GM10847 (cell line): ENCODE data around the gene TXNL4B.

Source experiments
- POLR2A ChIP-seq: IDR thresholded peaks from 2 replicates; pipeline ENCODE4 v1.6.1; 2011; ENCODE audit not compliant: insufficient read length; ENCODE audit errors: extremely low read depth

The TXNL4B gene

DNA sequence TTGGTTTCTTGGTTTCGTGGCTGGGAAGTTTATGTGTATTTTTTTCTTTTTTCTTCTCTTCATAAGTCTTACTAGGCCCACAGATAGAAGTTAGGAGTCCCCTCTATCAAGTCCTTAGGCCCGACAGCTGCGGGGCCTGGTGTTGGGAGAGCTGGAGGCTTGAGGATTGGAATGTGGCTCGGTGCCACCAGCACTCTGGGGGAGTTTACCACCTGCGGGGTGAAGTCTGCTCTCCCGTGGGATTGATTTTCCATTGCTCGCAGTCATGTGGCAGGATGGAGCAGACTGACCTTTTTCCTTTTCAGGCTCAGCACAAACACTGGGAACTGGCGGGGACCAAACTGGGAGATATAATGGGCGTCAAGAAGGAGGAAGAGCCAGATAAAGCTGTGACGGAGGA lies 7.8 kb upstream of the TXNL4B start:
- no peak for TF ChIP-seq POLR2A

DNA sequence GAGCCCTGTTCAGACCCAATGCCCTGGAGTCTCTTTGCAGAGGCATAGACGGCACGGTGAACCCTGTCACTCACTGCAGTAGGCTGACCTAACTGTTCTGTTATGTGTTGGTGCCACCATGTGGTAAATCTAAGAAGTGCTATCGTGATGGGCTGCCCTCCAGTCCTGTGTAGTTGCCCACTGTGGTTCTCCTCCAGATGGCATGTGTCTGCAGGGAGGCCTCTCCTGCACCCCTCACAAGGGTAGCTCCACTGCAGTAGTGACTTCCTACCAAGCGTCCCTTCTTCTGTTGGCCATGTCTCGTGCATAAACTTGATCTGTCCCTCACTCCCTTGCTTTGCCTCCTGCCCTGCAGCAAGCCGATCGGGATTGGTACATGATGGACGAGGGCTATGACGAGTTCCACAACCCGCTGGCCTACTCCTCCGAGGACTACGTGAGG lies 6.0 kb upstream of the TXNL4B start:
- no peak for TF ChIP-seq POLR2A

DNA sequence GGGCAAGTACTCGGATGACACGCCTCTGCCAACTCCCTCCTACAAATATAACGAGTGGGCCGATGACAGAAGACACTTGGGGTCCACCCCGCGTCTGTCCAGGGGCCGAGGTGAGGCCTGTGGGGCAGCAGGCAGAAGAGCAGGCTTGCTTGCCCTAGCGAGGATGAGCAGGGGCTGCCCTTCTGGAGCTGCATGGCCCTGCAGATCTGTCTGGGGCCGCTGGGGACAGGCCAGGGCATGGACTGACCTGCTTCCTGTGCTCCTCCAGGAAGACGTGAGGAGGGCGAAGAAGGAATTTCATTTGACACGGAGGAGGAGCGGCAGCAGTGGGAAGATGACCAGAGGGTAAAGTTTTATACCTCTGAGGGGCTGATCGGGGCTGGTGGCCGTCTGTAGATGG lies 5.5 kb upstream of the TXNL4B start:
- no peak for TF ChIP-seq POLR2A

DNA sequence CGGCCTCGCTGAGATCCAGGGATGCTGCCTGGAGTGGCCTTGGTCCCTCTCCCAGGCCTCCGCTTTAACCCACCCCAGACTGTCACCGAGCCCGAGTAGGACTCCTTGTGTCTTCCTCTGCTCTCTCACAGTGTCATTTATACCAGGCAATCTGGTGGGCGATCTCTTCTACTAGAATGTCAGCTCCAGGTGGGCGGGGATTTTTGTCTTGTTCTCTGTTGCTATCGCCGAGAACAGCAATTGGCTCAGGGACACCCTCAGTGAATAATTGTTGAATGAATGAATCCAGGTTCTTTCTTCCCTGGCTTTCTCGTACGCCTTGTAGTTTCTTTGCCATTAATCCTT lies 818 bp upstream of the TXNL4B start:
- no peak for TF ChIP-seq POLR2A

DNA sequence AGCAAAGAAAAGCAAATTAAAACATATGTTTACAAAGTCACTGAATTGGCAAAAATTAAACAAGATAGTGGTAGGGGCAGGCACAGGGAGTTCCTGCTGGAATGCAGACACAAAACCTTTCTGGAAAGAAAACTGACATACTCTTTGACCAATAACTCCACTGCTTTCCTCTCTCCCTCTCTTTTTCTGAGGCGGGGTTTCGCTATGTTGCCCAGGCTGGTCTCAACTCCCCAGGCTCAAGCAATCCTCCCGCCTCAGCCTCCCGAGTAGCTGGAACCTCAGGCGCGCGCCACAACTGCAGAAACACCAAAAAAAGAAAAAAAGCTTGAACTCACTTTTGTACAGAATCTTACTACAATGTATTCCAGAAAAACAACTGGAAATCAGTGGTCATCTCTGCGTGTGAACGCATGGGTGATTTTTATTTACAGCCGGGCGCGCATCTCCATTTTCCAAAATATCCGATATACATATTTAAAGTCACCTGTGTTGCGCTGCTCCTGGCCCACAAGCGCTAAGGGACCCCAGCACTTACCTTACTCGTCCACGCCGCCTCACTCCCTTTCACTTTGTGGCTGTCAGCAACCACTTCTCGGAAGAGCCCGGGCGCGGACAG lies 480 bp downstream of the TXNL4B start:
- no peak for TF ChIP-seq POLR2A

DNA sequence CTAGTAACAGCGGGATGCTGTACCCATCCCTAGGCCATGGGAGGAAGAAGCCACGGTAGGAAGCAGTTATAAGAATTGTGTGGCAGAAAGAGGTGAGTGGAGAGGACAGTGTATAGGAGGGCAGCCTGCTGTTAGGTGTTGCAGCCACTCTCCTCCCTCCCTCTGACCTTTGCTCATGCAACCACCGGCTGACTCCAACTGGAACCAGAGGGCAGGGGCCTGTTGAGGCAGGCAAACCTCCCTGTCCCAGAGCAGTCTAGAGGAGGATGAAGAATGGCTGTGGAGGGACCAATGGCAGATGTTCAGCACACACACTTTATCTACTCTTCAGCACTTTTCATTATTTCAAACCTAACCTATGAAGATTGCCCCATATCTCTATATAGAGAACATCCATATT lies 2.2 kb downstream of the TXNL4B start:
- TF ChIP-seq POLR2A = no peak

DNA sequence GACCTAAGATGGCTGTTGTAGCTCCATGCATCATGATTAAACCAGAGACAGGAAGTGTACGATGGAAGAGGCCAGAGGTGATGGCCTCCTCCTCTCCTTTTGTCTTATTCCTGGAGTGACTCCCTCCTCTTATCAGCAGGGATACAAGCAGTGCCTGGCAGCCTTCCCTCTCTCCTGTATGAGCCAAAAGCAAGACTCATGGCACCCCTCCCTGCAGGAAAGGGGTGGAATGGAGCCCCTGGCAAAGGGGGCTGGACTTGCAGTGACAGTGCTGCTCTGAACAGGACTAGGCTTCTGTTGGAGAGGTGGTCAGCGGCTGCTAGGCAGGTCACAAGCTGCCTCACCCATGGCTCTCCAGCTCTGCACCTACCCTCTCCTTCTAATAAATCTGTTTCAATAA lies 8.4 kb downstream of the TXNL4B start:
- TF ChIP-seq POLR2A = no peak

DNA sequence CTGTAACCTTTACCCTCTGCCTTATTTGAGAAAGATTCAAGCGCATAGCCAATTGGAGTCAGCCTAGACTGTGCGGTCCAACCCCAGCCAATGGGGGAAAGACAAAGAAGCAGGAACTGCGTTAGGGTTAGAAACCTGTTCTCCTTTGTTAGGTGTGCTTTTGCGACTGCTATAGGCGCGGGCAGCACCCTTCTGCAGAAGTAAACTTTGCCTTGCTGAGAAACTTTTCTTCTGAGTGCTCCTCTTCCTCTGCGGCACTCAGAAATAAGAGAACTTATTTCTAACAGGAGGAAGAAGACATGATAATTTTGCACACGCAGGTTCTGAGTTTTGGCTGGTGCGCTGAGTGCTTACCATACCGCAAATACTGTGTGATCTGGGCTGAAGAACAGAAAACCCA lies 9.0 kb downstream of the TXNL4B start:
- TF ChIP-seq POLR2A = no peak

DNA sequence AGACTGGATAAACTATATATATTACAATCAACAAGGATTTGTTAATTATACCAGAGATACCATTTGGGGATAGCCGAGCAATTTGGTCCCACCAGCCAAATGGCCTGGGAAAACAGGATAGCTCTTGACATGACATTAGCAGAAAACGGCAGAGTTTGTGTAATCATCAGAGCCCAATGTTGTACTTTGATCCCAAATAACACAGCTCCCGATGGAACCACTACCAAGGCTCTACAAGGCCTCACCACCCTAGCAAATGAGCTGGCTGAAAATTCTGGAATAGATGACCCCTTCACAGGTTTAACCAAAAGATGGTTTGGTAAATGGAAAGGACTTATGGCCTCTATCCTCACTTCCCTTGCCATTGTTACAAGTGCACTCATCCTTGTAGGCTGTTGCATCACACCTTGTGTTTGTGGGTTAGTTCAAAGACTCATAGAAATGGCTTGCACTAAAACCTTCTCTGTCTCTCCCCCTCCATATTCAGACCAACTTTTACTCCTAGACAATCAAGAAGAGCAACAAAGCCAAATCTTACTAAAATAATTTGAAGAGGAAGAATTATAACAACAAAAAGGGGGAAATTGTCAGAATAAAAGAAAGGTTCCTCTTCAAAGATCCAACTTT lies 9.5 kb downstream of the TXNL4B start:
- no peak for TF ChIP-seq POLR2A

DNA sequence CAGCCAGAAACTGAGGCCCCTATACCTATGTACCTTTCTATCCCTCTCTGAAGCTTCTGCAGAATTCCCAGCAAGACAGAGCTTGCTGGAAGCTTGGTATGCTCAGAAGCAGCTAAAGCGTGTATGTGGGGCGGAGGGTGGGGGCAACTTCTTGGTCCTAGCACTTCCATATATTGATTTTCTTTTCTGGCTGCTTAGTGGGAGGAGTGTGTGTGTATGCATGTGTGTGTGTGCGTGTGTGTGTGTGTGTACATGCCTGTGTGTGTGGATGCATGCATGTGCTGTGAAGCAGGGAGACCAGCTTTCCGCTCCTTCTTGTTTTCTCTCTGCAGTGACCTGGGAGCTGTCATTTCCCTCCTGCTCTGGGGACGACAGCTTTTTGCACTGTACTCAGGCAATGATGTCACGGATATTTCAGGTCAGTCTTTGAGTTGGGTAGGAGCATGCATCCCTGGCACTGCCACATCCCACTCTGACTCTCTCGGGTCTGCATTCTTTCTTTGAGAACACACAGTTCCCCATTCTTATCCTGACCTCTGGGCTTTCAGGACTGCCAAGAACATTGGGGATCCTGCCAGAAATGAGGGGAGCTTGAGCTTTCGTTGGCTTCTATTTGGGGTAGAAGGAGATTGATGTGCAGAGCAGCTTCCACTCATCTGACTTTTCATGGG lies 19.7 kb downstream of the TXNL4B start:
- no peak for TF ChIP-seq POLR2A

DNA sequence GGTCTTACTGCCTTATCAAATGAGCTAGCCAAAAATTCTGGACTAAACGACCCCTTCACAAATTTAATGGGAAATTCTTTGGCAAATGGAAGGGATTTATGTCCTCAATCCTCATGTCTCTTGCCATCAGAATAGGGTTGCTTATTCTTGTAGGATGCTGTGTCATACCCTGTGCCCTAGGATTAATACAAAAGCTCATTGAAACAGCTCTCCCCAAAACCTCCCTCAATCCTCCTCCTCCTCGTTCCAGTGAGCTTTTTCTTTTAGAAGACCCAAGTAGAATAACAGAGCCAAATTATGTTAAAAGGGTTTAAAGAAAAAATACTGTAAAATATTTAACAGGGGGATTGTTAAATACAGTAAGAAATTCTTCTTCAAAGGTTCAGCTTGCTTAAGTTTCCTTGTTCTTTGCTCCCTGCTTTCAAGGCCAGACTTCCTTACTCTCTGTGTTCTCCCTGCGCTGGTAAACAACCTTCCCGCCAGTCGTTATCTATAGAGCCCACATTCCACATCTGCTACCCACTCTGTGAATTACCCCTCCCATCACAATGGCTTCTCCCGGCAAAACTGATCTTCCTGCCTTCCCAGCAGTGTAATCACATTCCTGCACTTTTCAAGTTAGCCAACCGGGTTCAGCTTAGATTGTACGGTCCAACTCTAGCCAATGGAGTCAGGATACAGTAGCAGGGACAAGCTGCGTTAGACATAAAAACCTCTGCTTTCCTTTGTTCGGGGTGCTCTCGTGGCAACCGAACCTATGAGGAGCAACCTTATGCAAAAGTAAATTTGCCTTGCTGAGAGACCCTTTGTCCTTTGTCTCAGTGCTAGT lies 20.7 kb downstream of the TXNL4B start:
- no peak for TF ChIP-seq POLR2A

DNA sequence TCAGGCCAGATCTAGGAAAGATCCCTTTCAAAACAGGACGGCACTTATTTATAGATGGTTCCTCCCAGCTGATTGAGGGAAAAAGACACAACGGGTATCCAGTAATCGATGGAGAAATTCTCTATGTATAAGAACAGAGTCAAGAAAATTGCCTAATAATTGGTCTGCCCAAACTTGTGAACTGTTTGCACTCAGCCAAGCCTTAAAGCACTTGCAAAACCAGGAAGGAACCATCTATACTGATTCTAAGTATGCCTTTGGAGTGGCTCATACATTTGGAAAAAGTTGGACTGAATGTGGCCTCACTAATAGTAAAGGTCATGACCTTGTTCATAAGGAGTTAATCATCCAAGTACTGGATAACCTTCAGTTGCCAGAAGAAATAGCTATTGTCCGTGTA lies 24.5 kb downstream of the TXNL4B start:
- no peak for TF ChIP-seq POLR2A

DNA sequence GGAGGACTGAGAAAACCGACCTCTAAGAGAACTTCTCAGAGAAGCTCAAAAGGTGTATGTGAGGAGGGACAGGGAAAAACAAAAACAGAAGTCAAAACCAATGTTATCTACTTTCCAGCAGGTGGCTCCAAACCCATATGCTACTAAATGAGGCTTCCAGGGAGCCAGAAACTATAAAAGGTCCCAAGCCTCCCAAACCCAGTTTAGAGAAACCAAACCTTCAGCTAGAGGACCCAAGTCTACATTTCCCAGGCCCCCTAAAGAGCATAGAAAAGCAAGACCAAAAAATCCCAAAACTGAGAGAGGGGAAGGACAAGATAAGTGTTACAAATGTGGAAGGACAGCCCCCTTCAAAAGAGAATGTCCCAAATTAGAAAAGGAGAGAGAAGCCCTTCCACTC lies 26.7 kb downstream of the TXNL4B start:
- no peak for TF ChIP-seq POLR2A

DNA sequence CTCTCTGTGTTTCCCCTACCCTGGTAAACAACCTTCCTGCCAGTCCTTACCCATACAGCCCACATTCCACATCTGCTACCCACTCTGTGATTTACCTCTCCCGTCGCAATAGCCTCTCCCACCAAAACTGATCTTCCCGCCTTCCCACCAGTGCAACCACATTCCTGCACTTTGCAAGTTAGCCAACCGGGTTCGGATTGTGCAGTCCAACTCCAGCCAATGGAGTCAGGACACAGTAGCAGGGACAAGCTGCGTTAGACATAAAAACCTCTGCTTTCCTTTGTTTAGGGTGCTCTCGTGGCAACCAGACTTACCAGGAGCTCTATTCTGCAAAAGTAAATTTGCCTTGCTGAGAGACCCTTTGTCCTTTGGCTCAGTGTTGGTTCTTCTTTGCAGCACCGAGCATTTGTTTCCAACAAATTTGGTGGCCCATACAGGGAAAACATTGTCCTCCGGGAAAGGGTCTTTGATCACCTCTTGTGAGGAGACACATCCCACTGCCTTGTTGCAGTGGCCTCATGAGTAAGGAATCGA lies 29.0 kb downstream of the TXNL4B start:
- no peak for TF ChIP-seq POLR2A

DNA sequence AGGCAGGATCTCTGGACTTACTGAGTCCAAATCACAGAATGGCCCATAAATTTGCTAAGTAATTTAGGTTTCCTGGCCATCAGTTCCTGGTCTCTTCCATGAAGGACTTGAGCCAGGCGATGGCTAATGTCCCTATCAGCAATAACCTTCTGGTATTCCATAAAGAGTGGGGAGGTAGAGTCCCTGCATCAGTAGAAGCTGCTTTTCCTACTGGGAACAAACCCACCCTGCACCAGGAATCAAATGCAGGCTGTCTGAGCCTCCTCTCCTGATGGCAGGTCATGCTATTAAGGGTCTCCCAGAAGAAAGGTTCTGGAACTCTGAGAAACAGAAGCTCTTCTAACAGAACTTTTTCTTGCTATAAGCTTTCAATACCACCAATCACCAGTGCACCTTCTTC lies 31.9 kb downstream of the TXNL4B start:
- TF ChIP-seq POLR2A = no peak

DNA sequence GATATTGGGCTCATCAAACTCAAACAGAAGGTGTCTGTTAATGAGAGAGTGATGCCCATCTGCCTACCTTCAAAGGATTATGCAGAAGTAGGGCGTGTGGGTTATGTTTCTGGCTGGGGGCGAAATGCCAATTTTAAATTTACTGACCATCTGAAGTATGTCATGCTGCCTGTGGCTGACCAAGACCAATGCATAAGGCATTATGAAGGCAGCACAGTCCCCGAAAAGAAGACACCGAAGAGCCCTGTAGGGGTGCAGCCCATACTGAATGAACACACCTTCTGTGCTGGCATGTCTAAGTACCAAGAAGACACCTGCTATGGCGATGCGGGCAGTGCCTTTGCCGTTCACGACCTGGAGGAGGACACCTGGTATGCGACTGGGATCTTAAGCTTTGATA lies 33.0 kb downstream of the TXNL4B start:
- no peak for TF ChIP-seq POLR2A
